ENCODE measurements around the gene TUBA3D.
"Not testable (repeated sequence)": the region's sequence is repeated elsewhere in the genome, so short reads cannot be mapped to it uniquely, and the experiment has no call there.

The TUBA3D gene

GRCh38 chr2:131482506-131483155 lies 6.7 kb downstream of the TUBA3D start:
- H3K4me3 ChIP-seq, H3K27ac ChIP-seq: not testable (repeated sequence)

- not testable (repeated sequence) for H3K27ac ChIP-seq, H3K4me3 ChIP-seq
Measured at GRCh38 chr2:131483981-131484820, 8.3 kb downstream of the TUBA3D start.

GRCh38 chr2:131484906-131485460 lies 9.1 kb downstream of the TUBA3D start:
- not testable (repeated sequence) for H3K27ac ChIP-seq, H3K4me3 ChIP-seq

- not testable (repeated sequence) for H3K27ac ChIP-seq, H3K4me3 ChIP-seq
Measured at GRCh38 chr2:131486201-131486902, 10.4 kb downstream of the TUBA3D start.

- Histone ChIP-seq H3K27ac (no peak overlapping the region), H3K4me3 (no peak overlapping the region)
Measured at GRCh38 chr2:131488306-131489205, 12.6 kb downstream of the TUBA3D start.

GRCh38 chr2:131490616-131491468 lies 14.9 kb downstream of the TUBA3D start:
- H3K27ac ChIP-seq = peak overlapping the region in 12 of 21 experiments; percentile 18 to 95 (median 52)
- peak overlapping the region; percentile 65 to 97 (median 75) for H3K4me3 ChIP-seq

GRCh38 chr2:131491469-131491836 lies 15.5 kb downstream of the TUBA3D start:
- peak overlapping the region; percentile 65 to 97 (median 75) for H3K4me3 ChIP-seq
- peak overlapping the region in 13 of 21 experiments; percentile 18 to 95 (median 53) for H3K27ac ChIP-seq

GRCh38 chr2:131492015-131492417 lies 16.1 kb downstream of the TUBA3D start, which contains the start of gene MZT2A:
Gene MZT2A, minus strand, starts transcription at chr2:131492397. Its CDS starts 21 bp downstream, at chr2:131492376.
- peak within 1 kb of the TSS; percentile 57 to 95 (median 88) for H3K27ac ChIP-seq
- H3K4me3 ChIP-seq = peak within 1 kb of the TSS; percentile 65 to 97 (median 75)

- H3K27ac ChIP-seq = peak overlapping the region; percentile 57 to 95 (median 88)
Measured at GRCh38 chr2:131492418-131493198, 16.7 kb downstream of the TUBA3D start.

GRCh38 chr2:131493199-131493968 lies 17.5 kb downstream of the TUBA3D start:
- peak overlapping the region; percentile 65 to 97 (median 75) for H3K4me3 ChIP-seq
- peak overlapping the region; percentile 57 to 95 (median 88) for H3K27ac ChIP-seq

More at GRCh38 chr2:131492418-131493198, 16.7 kb downstream of the TUBA3D start:
- H3K4me3 ChIP-seq = peak overlapping the region; percentile 65 to 97 (median 75)

GRCh38 chr2:131495506-131495905 lies 19.6 kb downstream of the TUBA3D start:
- not testable (repeated sequence) for H3K27ac ChIP-seq, H3K4me3 ChIP-seq

GRCh38 chr2:131498321-131498973 lies 22.5 kb downstream of the TUBA3D start:
- H3K4me3 ChIP-seq, H3K27ac ChIP-seq: not testable (repeated sequence)

GRCh38 chr2:131503587-131503986 lies 27.7 kb downstream of the TUBA3D start:
- not testable (repeated sequence) for H3K27ac ChIP-seq, H3K4me3 ChIP-seq

- not testable (repeated sequence) for H3K27ac ChIP-seq, H3K4me3 ChIP-seq
Measured at GRCh38 chr2:131504082-131504750, 28.3 kb downstream of the TUBA3D start.

- H3K27ac ChIP-seq = no peak overlapping the region
- H3K4me3 ChIP-seq = no peak overlapping the region
Measured at GRCh38 chr2:131509615-131510014, 33.7 kb downstream of the TUBA3D start.
